Activated CD8-positive, alpha-beta T cell treated with anti-CD3 and anti-CD28 coated beads, Interleukin-2, amount 10 ng/mL, durations not matched to agents 7 days and 5 days (primary cell): ENCODE data around the gene TMPRSS5. TPM values are rescaled to one million over a fixed set of nuclear protein-coding genes. Genes with fewer than 3 reads are reported as not detected.

Source experiments
- ATAC-seq: fragments of 150-1000 bp; cut with Tn5 transposase; one replicate; pipeline ENCODE4 v1.10.0; 2021; ENCODE audit warnings: moderate library complexity
- CTCF ChIA-PET: fragments of 350-600 bp; sonication (Branson Sonifier 250); formaldehyde crosslinking; loops from one replicate; lab custom pipeline; 2021; ENCODE audit warnings: antibody characterized with exemption; lab: Charles Lee
- POLR2A ChIA-PET: fragments of 350-600 bp; sonication (Branson Sonifier 250); formaldehyde crosslinking; loops from one replicate; lab custom pipeline; 2021; ENCODE audit warnings: antibody characterized with exemption; lab: Charles Lee
- DNase-seq: peaks from one replicate; pipeline ENCODE4 v3.0.0-alpha.2; 2020
- H3K27ac Mint-ChIP-seq: one replicate; pipeline ENCODE4 v1.8.0; 2021; ENCODE audit warnings: mild to moderate bottlenecking, mixed read lengths
- H3K27me3 Mint-ChIP-seq: one replicate; pipeline ENCODE4 v1.8.0; 2021; ENCODE audit warnings: low read depth, mixed read lengths
- H3K36me3 Mint-ChIP-seq: one replicate; pipeline ENCODE4 v1.8.0; 2021; ENCODE audit warnings: low read depth, mixed read lengths
- H3K4me1 Mint-ChIP-seq: one replicate; pipeline ENCODE4 v1.8.0; 2021; ENCODE audit warnings: low read depth, mixed read lengths
- H3K4me3 Mint-ChIP-seq: one replicate; pipeline ENCODE4 v1.8.0; 2021; ENCODE audit warnings: mild to moderate bottlenecking, mixed read lengths
- H3K9me3 Mint-ChIP-seq: one replicate; pipeline ENCODE4 v1.8.0; 2022; ENCODE audit warnings: mixed read lengths; ENCODE audit not compliant: insufficient read depth
- total RNA-seq, 2 experiments: library from RNA; stranded (reverse); gene quantifications; one replicate each; pipeline ENCODE4 v1.2.3, GENCODE V29; 2021

Gene TMPRSS5
- under 1 TPM; 0.31 to 0.71 TPM for total RNA-seq

- no peak within 1 kb of the TSS for H3K27ac Mint-ChIP-seq
- CTCF ChIA-PET = no interaction called here
- H3K4me1 Mint-ChIP-seq = no peaks in the 10 kb centered on the region
- peaks cover 3% of the 10 kb centered on the region for H3K9me3 Mint-ChIP-seq
- ATAC-seq (no peak), DNase-seq (no peak)
- no peaks in the 10 kb centered on the region for H3K27me3 Mint-ChIP-seq
- POLR2A ChIA-PET = no interaction called here
- peaks cover 4% of the 10 kb centered on the region for H3K36me3 Mint-ChIP-seq
- H3K4me3 Mint-ChIP-seq = no peak within 1 kb of the TSS
Observed at GRCh38 chr11:113705871-113706655, at the start of gene TMPRSS5. Gene TMPRSS5, minus strand, starts transcription at chr11:113706308. Its CDS starts 84 bp downstream, at chr11:113706224.

GRCh38 chr11:113752932-113753331 lies 46.8 kb upstream of the TMPRSS5 start:
- Mint-ChIP-seq H3K27ac (no peak overlapping the region), H3K4me1 (no peaks in the 10 kb centered on the region), H3K36me3 (peaks cover 24% of the 10 kb centered on the region), H3K4me3 (no peak overlapping the region), H3K9me3 (no peaks in the 10 kb centered on the region), H3K27me3 (no peaks in the 10 kb centered on the region)
- ATAC-seq (no peak), DNase-seq (no peak)
- ChIA-PET POLR2A (interaction anchor here (1.0 kb wide), 1 partner anchor 13 kb away, joined by 3 read pairs; no protein-coding TSS in a partner anchor), CTCF (interaction anchor here (0.9 to 1.4 kb wide), 2 partner anchors 8 to 21 kb away, joined by 3 to 7 read pairs; partner anchors contain the start of gene ZW10)

GRCh38 chr11:113736323-113736722 lies 30.2 kb upstream of the TMPRSS5 start:
- ATAC-seq (no peak), DNase-seq (no peak)
- peaks cover 50% of the 10 kb centered on the region for H3K36me3 Mint-ChIP-seq
- H3K9me3 Mint-ChIP-seq = no peaks in the 10 kb centered on the region
- no peaks in the 10 kb centered on the region for H3K4me1 Mint-ChIP-seq
- no peak overlapping the region for H3K27ac Mint-ChIP-seq
- H3K4me3 Mint-ChIP-seq = no peak overlapping the region
- no peaks in the 10 kb centered on the region for H3K27me3 Mint-ChIP-seq
- ChIA-PET POLR2A (no interaction called here), CTCF (no interaction called here)

- POLR2A ChIA-PET = no interaction called here
- Mint-ChIP-seq H3K9me3 (no peaks in the 10 kb centered on the region), H3K27ac (no peak overlapping the region)
Observed at GRCh38 chr11:113732092-113732491, 26.0 kb upstream of the TMPRSS5 start.

GRCh38 chr11:113730887-113731726 lies 25.0 kb upstream of the TMPRSS5 start:
- DNase-seq (no peak), ATAC-seq (no peak)
- ChIA-PET POLR2A (no interaction called here), CTCF (interaction anchor here (0.7 to 1.8 kb wide), 3 partner anchors 9 to 201 kb away, joined by 3 to 8 read pairs (median 3); no protein-coding TSS in a partner anchor)
- H3K9me3 Mint-ChIP-seq = no peaks in the 10 kb centered on the region
- H3K27ac Mint-ChIP-seq = no peak overlapping the region
- peaks cover 21% of the 10 kb centered on the region for H3K36me3 Mint-ChIP-seq
- no peak overlapping the region for H3K4me3 Mint-ChIP-seq
- H3K4me1 Mint-ChIP-seq = no peaks in the 10 kb centered on the region
- H3K27me3 Mint-ChIP-seq = no peaks in the 10 kb centered on the region

More at GRCh38 chr11:113732092-113732491, 26.0 kb upstream of the TMPRSS5 start:
- Mint-ChIP-seq H3K4me1 (no peaks in the 10 kb centered on the region), H3K27me3 (no peaks in the 10 kb centered on the region), H3K4me3 (no peak overlapping the region), H3K36me3 (peaks cover 31% of the 10 kb centered on the region)
- no peak for DNase-seq
- ATAC-seq = no peak
- CTCF ChIA-PET = interaction anchor here (1.0 kb wide), 1 partner anchor 64 kb away, joined by 3 read pairs; no protein-coding TSS in a partner anchor

- ATAC-seq = no peak
- CTCF ChIA-PET = interaction anchor here (1.0 to 1.8 kb wide), 2 partner anchors 11 to 44 kb away, joined by 3 to 8 read pairs; partner anchors contain the start of gene ZW10
- Mint-ChIP-seq H3K4me1 (no peaks in the 10 kb centered on the region), H3K36me3 (peaks cover 20% of the 10 kb centered on the region), H3K4me3 (no peak overlapping the region), H3K27me3 (no peaks in the 10 kb centered on the region), H3K9me3 (no peaks in the 10 kb centered on the region), H3K27ac (no peak overlapping the region)
- POLR2A ChIA-PET = no interaction called here
- DNase-seq = no peak
Observed at GRCh38 chr11:113729456-113729855, 23.3 kb upstream of the TMPRSS5 start.

- H3K4me3 Mint-ChIP-seq = no peak overlapping the region
- peaks cover 15% of the 10 kb centered on the region for H3K36me3 Mint-ChIP-seq
- no peaks in the 10 kb centered on the region for H3K27me3 Mint-ChIP-seq
- DNase-seq (no peak), ATAC-seq (no peak)
- H3K9me3 Mint-ChIP-seq = no peaks in the 10 kb centered on the region
- CTCF ChIA-PET = no interaction called here
- POLR2A ChIA-PET = no interaction called here
- H3K27ac Mint-ChIP-seq = no peak overlapping the region
- no peaks in the 10 kb centered on the region for H3K4me1 Mint-ChIP-seq
Observed at GRCh38 chr11:113728814-113729213, 22.7 kb upstream of the TMPRSS5 start.

GRCh38 chr11:113725913-113726312 lies 19.8 kb upstream of the TMPRSS5 start:
- no peak for ATAC-seq
- H3K4me1 Mint-ChIP-seq = no peaks in the 10 kb centered on the region
- CTCF ChIA-PET = interaction anchor here (1.0 kb wide), 1 partner anchor 421 kb away, joined by 3 read pairs; no protein-coding TSS in a partner anchor
- DNase-seq = no peak
- H3K27me3 Mint-ChIP-seq = no peaks in the 10 kb centered on the region
- H3K27ac Mint-ChIP-seq = no peak overlapping the region
- POLR2A ChIA-PET = no interaction called here
- H3K9me3 Mint-ChIP-seq = no peaks in the 10 kb centered on the region
- no peak overlapping the region for H3K4me3 Mint-ChIP-seq
- no peaks in the 10 kb centered on the region for H3K36me3 Mint-ChIP-seq

GRCh38 chr11:113725407-113725806 lies 19.3 kb upstream of the TMPRSS5 start:
- ChIA-PET POLR2A (interaction anchor here (0.6 kb wide), 1 partner anchor 738 kb away, joined by 3 read pairs; no protein-coding TSS in a partner anchor), CTCF (interaction anchor here (1.0 kb wide), 1 partner anchor 420 kb away, joined by 3 read pairs; no protein-coding TSS in a partner anchor)
- Mint-ChIP-seq H3K4me3 (no peak overlapping the region), H3K27ac (no peak overlapping the region), H3K27me3 (no peaks in the 10 kb centered on the region), H3K4me1 (no peaks in the 10 kb centered on the region), H3K36me3 (no peaks in the 10 kb centered on the region), H3K9me3 (no peaks in the 10 kb centered on the region)
- ATAC-seq = no peak
- DNase-seq = no peak

- H3K27ac Mint-ChIP-seq = no peak overlapping the region
- H3K27me3 Mint-ChIP-seq = no peaks in the 10 kb centered on the region
- H3K4me3 Mint-ChIP-seq = no peak overlapping the region
- ATAC-seq (no peak), DNase-seq (no peak)
- no peaks in the 10 kb centered on the region for H3K9me3 Mint-ChIP-seq
- ChIA-PET CTCF (no interaction called here), POLR2A (interaction anchor here (0.6 kb wide), 1 partner anchor 738 kb away, joined by 3 read pairs; no protein-coding TSS in a partner anchor)
- H3K4me1 Mint-ChIP-seq = no peaks in the 10 kb centered on the region
- no peaks in the 10 kb centered on the region for H3K36me3 Mint-ChIP-seq
Observed at GRCh38 chr11:113724778-113725177, 18.7 kb upstream of the TMPRSS5 start.

- no peak for ATAC-seq
- Mint-ChIP-seq H3K4me1 (no peaks in the 10 kb centered on the region), H3K27ac (no peak overlapping the region), H3K36me3 (peaks cover 1% of the 10 kb centered on the region), H3K9me3 (no peaks in the 10 kb centered on the region), H3K27me3 (no peaks in the 10 kb centered on the region), H3K4me3 (no peak overlapping the region)
- DNase-seq = no peak
- ChIA-PET CTCF (no interaction called here), POLR2A (no interaction called here)
Observed at GRCh38 chr11:113723787-113724186, 17.7 kb upstream of the TMPRSS5 start.
